H9 (cell line): ENCODE measurements around the gene SPECC1. TPM values are rescaled to one million over a fixed set of nuclear protein-coding genes. Genes with fewer than 3 reads are reported as not detected.

Experiments
- DNase-seq: peaks from one replicate; pipeline ENCODE4 v3.0.0-alpha.2; 2017
- H2AFZ ChIP-seq: one replicate; pipeline ENCODE4 v1.6.1; 2013; ENCODE audit warnings: mild to moderate bottlenecking, low read length, control low read depth, moderate library complexity
- H2AK5ac ChIP-seq: 2 replicates; pipeline ENCODE4 v1.6.1; 2013; ENCODE audit warnings: low read length, control low read depth, mixed read lengths; ENCODE audit not compliant: insufficient read length
- H2BK120ac ChIP-seq: one replicate; pipeline ENCODE4 v1.6.1; 2013; ENCODE audit warnings: low read depth, mild to moderate bottlenecking, low read length, control low read depth, inconsistent platforms; ENCODE audit not compliant: poor library complexity, severe bottlenecking
- H2BK12ac ChIP-seq: 2 replicates; pipeline ENCODE4 v1.6.1; 2013; ENCODE audit warnings: low read length, control low read depth, mixed read lengths, low read depth; ENCODE audit not compliant: insufficient read length
- H2BK15ac ChIP-seq: 2 replicates; pipeline ENCODE4 v1.6.1; 2013; ENCODE audit warnings: low read depth, low read length, control low read depth
- H2BK20ac ChIP-seq: one replicate; pipeline ENCODE4 v1.6.1; 2013; ENCODE audit warnings: low read depth, mild to moderate bottlenecking, low read length, control low read depth, inconsistent platforms; ENCODE audit not compliant: poor library complexity, severe bottlenecking
- H2BK5ac ChIP-seq: 2 replicates; pipeline ENCODE4 v1.6.1; 2013; ENCODE audit warnings: low read length, control low read depth, mixed read lengths; ENCODE audit not compliant: insufficient read length
- H3K14ac ChIP-seq: 2 replicates; pipeline ENCODE4 v1.6.1; 2013; ENCODE audit warnings: low read length, control low read depth; ENCODE audit not compliant: insufficient read depth
- H3K18ac ChIP-seq: 2 replicates; pipeline ENCODE4 v1.6.1; 2013; ENCODE audit warnings: low read depth, mild to moderate bottlenecking, mixed read lengths, low read length, control low read depth; ENCODE audit not compliant: insufficient read length
- H3K23ac ChIP-seq: 2 replicates; pipeline ENCODE4 v1.6.1; 2013; ENCODE audit warnings: low read length, control low read depth, mixed read lengths, low read depth; ENCODE audit not compliant: insufficient read length
- H3K23me2 ChIP-seq: 2 replicates; pipeline ENCODE4 v1.6.1; 2013; ENCODE audit warnings: low read depth, mild to moderate bottlenecking, mixed read lengths, low read length, control low read depth; ENCODE audit not compliant: insufficient read length, poor library complexity, severe bottlenecking
- H3K27ac ChIP-seq: 2 replicates; pipeline ENCODE4 v1.5.1; 2013; ENCODE audit warnings: low read length, control low read depth, mixed read lengths, low read depth; ENCODE audit not compliant: insufficient read length
- H3K27me3 ChIP-seq: 2 replicates; pipeline ENCODE4 v1.6.1; 2013; ENCODE audit warnings: low read length, control low read depth, inconsistent platforms; ENCODE audit not compliant: insufficient read depth
- H3K4ac ChIP-seq: 2 replicates; pipeline ENCODE4 v1.6.1; 2013; ENCODE audit warnings: low read depth, mild to moderate bottlenecking, control low read depth, inconsistent platforms, low read length, moderate library complexity
- H3K4me1 ChIP-seq: 2 replicates; pipeline ENCODE4 v1.6.1; 2013; ENCODE audit warnings: low read length, control low read depth, inconsistent platforms; ENCODE audit not compliant: insufficient read depth
- H3K4me2 ChIP-seq: 2 replicates; pipeline ENCODE4 v1.6.1; 2013; ENCODE audit warnings: low read length, control low read depth, mixed read lengths; ENCODE audit not compliant: insufficient read length, insufficient read depth
- H3K56ac ChIP-seq: 2 replicates; pipeline ENCODE4 v1.6.1; 2013; ENCODE audit warnings: low read depth, mild to moderate bottlenecking, mixed read lengths, low read length, control low read depth; ENCODE audit not compliant: insufficient read length
- H3K79me1 ChIP-seq: 2 replicates; pipeline ENCODE4 v1.6.1; 2013; ENCODE audit warnings: low read depth, mild to moderate bottlenecking, moderate library complexity, low read length, control low read depth, inconsistent platforms; ENCODE audit not compliant: insufficient read depth, poor library complexity, severe bottlenecking
- H3K79me2 ChIP-seq: 2 replicates; pipeline ENCODE4 v1.6.1; 2013; ENCODE audit warnings: low read length, control low read depth, inconsistent platforms; ENCODE audit not compliant: insufficient read depth
- H3K9ac ChIP-seq: 2 replicates; pipeline ENCODE4 v1.6.1; 2013; ENCODE audit warnings: low read length, control low read depth, mixed read lengths; ENCODE audit not compliant: insufficient read length; ENCODE audit errors: extremely low read depth
- H3K9me3 ChIP-seq: one replicate; pipeline ENCODE4 v1.6.1; 2013; ENCODE audit warnings: low read depth, low read length, inconsistent platforms; ENCODE audit not compliant: control insufficient read depth
- H3T11ph ChIP-seq: one replicate; pipeline ENCODE4 v1.6.1; 2013; ENCODE audit warnings: mild to moderate bottlenecking, low read length, control low read depth, inconsistent platforms
- H4K20me1 ChIP-seq: one replicate; pipeline ENCODE4 v1.6.1; 2013; ENCODE audit not compliant: control insufficient read depth, insufficient read length, insufficient read depth
- H4K5ac ChIP-seq: 2 replicates; pipeline ENCODE4 v1.6.1; 2013; ENCODE audit warnings: low read depth, mild to moderate bottlenecking, mixed read lengths, low read length, control low read depth; ENCODE audit not compliant: insufficient read length
- H4K8ac ChIP-seq: replicated peaks from 2 replicates; pipeline ENCODE4 v1.6.1; 2013; ENCODE audit warnings: low read length, control low read depth, mixed read lengths, low read depth; ENCODE audit not compliant: insufficient read length
- H4K91ac ChIP-seq: 2 replicates; pipeline ENCODE4 v1.6.1; 2013; ENCODE audit warnings: low read depth, mild to moderate bottlenecking, moderate library complexity, mixed read lengths, low read length, control low read depth; ENCODE audit not compliant: insufficient read length
- H3K27ac Mint-ChIP-seq, 3 experiments: 2 replicates in 2 of 3; 3 replicates in 1 of 3; pipeline ENCODE4 v1.8.0; 2020 to 2021; ENCODE audit warnings: mixed read lengths in 3 of 3, mild to moderate bottlenecking in 1 of 3, moderate library complexity in 1 of 3
- H3K27me3 Mint-ChIP-seq: 2 replicates; pipeline ENCODE4 v1.8.0; 2021; ENCODE audit warnings: low read depth, mild to moderate bottlenecking, moderate library complexity, mixed read lengths
- H3K36me3 Mint-ChIP-seq, 3 experiments: 2 replicates in 2 of 3; 3 replicates in 1 of 3; pipeline ENCODE4 v1.8.0; 2020 to 2021; ENCODE audit warnings: low read depth in 3 of 3, mixed read lengths in 3 of 3; ENCODE audit not compliant: insufficient read depth in 1 of 3
- H3K4me1 Mint-ChIP-seq, 2 experiments: 2 replicates each; pipeline ENCODE4 v1.8.0; 2020; ENCODE audit warnings: mixed read lengths in 2 of 2
- H3K4me3 Mint-ChIP-seq, 2 experiments: 2 replicates in 1 of 2; 3 replicates in 1 of 2; pipeline ENCODE4 v1.8.0; 2020 to 2021; ENCODE audit warnings: mild to moderate bottlenecking in 2 of 2, mixed read lengths in 2 of 2, moderate library complexity in 1 of 2
- H3K9me3 Mint-ChIP-seq, 2 experiments: 2 replicates in 1 of 2; 3 replicates in 1 of 2; pipeline ENCODE4 v1.8.0; 2020; ENCODE audit warnings: mild to moderate bottlenecking in 2 of 2, mixed read lengths in 2 of 2, moderate library complexity in 1 of 2
- CTCF ChIP-seq: fragments of 200-600 bp; sonication (generic); conservative IDR thresholded peaks from 3 replicates; pipeline ENCODE4 v1.8.0; 2021; ENCODE audit warnings: antibody characterized with exemption, mild to moderate bottlenecking
- WGBS: extraction: QIAGEN DNeasy Blood & Tissue Kit; methylation state at CpG from one replicate; pipeline ENCODE4 v1.1.7; 2013; ENCODE audit warnings: missing lambda C conversion rate, low lambda C conversion rate, mixed read lengths; ENCODE audit not compliant: insufficient read length; ENCODE audit errors: extremely low coverage; 5-methylcytosine and 5-hydroxymethylcytosine counted together
- total RNA-seq: library from RNA; stranded (reverse); gene quantifications from 2 replicates; pipeline ENCODE4 v1.2.1, GENCODE V29; 2021

The SPECC1 gene
- total RNA-seq, 1 experiment from 2014 or later, result 65.7 TPM

- Mint-ChIP-seq H3K4me1 (peaks cover 44 to 65% of the 10 kb centered on the region in 2 experiments), H3K36me3 (no peaks in the 10 kb centered on the region), H3K9me3 (no peaks in the 10 kb centered on the region), H3K27ac (no peak overlapping the region; a peak in 2 of 7 replicates), H3K4me3 (no peak overlapping the region; a peak in 1 of 5 replicates), H3K27me3 (no peaks in the 10 kb centered on the region)
- H4K8ac ChIP-seq, result no peak overlapping the region
- no peaks in the 10 kb centered on the region for H3K27me3 ChIP-seq
- no peak overlapping the region for H3K18ac ChIP-seq
- no CpG with 5 or more reads among the region's 6 CpGs for WGBS
- H3K23ac ChIP-seq, result no peak overlapping the region
- no peak overlapping the region for H2BK20ac ChIP-seq
- no peak overlapping the region; the same call in 1 of the 2 replicates for H3K14ac ChIP-seq
- no peak overlapping the region for H4K5ac ChIP-seq
- peaks cover 7% of the 10 kb centered on the region for H3K4me1 ChIP-seq
- no peak overlapping the region for H3K56ac ChIP-seq
- H3K23me2 ChIP-seq, result no peaks in the 10 kb centered on the region
- no peak overlapping the region for H4K91ac ChIP-seq
- no peak overlapping the region for H2BK120ac ChIP-seq
- no peak overlapping the region for H2BK15ac ChIP-seq
- H2AK5ac ChIP-seq, result no peak overlapping the region
- DNase-seq, result no peak
- H3K79me1 ChIP-seq, result no peaks in the 10 kb centered on the region
- H3K4me2 ChIP-seq, result no peak overlapping the region
- no peaks in the 10 kb centered on the region for H3K79me2 ChIP-seq
- no peaks in the 10 kb centered on the region for H4K20me1 ChIP-seq
- no peaks in the 10 kb centered on the region for H3K9me3 ChIP-seq
- H3K9ac ChIP-seq, result no peak overlapping the region
- H2BK5ac ChIP-seq, result no peak overlapping the region
- no peak overlapping the region for H3K4ac ChIP-seq
- H2AFZ ChIP-seq, result no peak overlapping the region
- H3T11ph ChIP-seq, result no peak overlapping the region
- no peak overlapping the region for H3K27ac ChIP-seq
- TF ChIP-seq CTCF, result no peak
- H2BK12ac ChIP-seq, result no peak overlapping the region
Measured at GRCh38 chr17:20087538-20088250, 78.5 kb downstream of the SPECC1 start.
